Hematopoietic multipotent progenitor cell treated with erythropoietin and hydrocortisone succinate and interleukin-3 and kit ligand, for 15 days (in vitro differentiated cells): ENCODE measurements around the gene LRRC63.
"Not testable (repeated sequence)": the region's sequence is repeated elsewhere in the genome, so short reads cannot be mapped to it uniquely, and the experiment has no call there.

Experiments
- DNase-seq: peaks from one replicate; pipeline ENCODE4 v3.0.0-alpha.2; 2015; ENCODE audit warnings: low spot score

The LRRC63 gene

GRCh38 chr13:46235286-46235685 is 23.6 kb downstream of the LRRC63 start:
- no peak for DNase-seq

GRCh38 chr13:46265292-46265691 is 53.6 kb downstream of the LRRC63 start:
- no peak for DNase-seq

- DNase-seq, result no peak
These were observed 55.4 kb downstream of the LRRC63 start for GRCh38 chr13:46267166-46267565.

- DNase-seq, result no peak
These were observed 58.7 kb downstream of the LRRC63 start for GRCh38 chr13:46270416-46270815.

- no peak for DNase-seq
These were observed 62.5 kb downstream of the LRRC63 start for GRCh38 chr13:46274094-46274698.

- DNase-seq, result no peak
These were observed 66.7 kb downstream of the LRRC63 start for GRCh38 chr13:46278474-46278873.

GRCh38 chr13:46281779-46282178 is 70.1 kb downstream of the LRRC63 start:
- DNase-seq, result no peak

- DNase-seq, result not testable (repeated sequence)
These were observed 72.4 kb downstream of the LRRC63 start for GRCh38 chr13:46283912-46284824.

GRCh38 chr13:46286972-46287371 is 75.2 kb downstream of the LRRC63 start:
- no peak for DNase-seq

- peak; percentile 38 for DNase-seq
These were observed 77.0 kb downstream of the LRRC63 start for GRCh38 chr13:46288570-46289259.

GRCh38 chr13:46289260-46289955 is 77.7 kb downstream of the LRRC63 start:
- no peak for DNase-seq

- no peak for DNase-seq
These were observed 78.7 kb downstream of the LRRC63 start for GRCh38 chr13:46290434-46290833.

GRCh38 chr13:46293436-46293835 is 81.7 kb downstream of the LRRC63 start:
- no peak for DNase-seq

- no peak for DNase-seq
These were observed 83.9 kb downstream of the LRRC63 start for GRCh38 chr13:46295491-46296114.

- DNase-seq, result no peak
These were observed 84.5 kb downstream of the LRRC63 start for GRCh38 chr13:46296115-46296822.

- no peak for DNase-seq
These were observed 85.2 kb downstream of the LRRC63 start for GRCh38 chr13:46296921-46297320.

GRCh38 chr13:46297361-46297811 is 85.7 kb downstream of the LRRC63 start:
- no peak for DNase-seq

- DNase-seq, result no peak
These were observed 92.1 kb downstream of the LRRC63 start for GRCh38 chr13:46303742-46304385.

GRCh38 chr13:46304546-46304945 is 92.8 kb downstream of the LRRC63 start:
- no peak for DNase-seq

- no peak for DNase-seq
These were observed 95.8 kb downstream of the LRRC63 start for GRCh38 chr13:46307554-46307953.
